NCI-H748 treated with DMSO at 0.1 percent for 48 hours (cell line): ENCODE data around the gene TET2.

Experiments
- DNase-seq: peaks from one replicate; lab custom pipeline; 2025; lab: John Stamatoyannopoulos, UW

Gene TET2

DNA sequence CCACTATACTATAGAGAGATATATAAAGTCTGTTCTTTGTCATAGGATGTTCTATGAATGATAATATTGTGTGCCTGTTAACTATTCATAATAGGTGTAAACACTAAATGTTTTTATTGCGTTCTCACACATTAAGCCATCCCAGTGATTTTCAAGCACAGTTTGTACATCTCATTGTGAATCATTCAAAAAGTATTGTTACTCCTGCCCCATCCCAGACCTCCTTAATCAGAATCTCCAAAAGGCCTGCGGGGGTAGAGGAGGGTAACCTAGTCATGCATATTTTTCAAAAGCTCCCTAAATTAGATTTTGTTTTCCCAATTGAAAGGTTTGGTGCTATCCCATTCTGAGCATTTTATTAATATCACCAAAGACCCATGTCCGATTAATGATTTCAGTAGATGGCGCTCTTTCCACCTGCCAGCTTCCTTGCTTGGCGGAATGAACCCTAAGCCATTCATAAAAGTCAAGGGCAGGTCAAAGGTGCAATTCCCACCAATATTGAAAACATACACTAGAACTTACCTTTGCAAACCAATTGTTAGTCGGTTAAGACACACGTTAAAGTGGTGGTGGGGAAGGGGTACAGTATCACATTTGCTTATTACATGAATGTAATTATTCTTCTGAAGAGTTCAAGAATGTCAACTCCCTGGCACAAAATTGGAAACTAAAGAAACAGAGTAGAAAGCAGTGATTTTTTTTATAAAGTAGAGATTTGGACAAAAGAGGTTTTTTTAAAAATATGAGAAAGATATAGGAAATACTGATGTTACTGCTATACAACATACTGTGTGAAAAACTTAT is 5.8 kb upstream of the TET2 start:
- no peak for DNase-seq

DNA sequence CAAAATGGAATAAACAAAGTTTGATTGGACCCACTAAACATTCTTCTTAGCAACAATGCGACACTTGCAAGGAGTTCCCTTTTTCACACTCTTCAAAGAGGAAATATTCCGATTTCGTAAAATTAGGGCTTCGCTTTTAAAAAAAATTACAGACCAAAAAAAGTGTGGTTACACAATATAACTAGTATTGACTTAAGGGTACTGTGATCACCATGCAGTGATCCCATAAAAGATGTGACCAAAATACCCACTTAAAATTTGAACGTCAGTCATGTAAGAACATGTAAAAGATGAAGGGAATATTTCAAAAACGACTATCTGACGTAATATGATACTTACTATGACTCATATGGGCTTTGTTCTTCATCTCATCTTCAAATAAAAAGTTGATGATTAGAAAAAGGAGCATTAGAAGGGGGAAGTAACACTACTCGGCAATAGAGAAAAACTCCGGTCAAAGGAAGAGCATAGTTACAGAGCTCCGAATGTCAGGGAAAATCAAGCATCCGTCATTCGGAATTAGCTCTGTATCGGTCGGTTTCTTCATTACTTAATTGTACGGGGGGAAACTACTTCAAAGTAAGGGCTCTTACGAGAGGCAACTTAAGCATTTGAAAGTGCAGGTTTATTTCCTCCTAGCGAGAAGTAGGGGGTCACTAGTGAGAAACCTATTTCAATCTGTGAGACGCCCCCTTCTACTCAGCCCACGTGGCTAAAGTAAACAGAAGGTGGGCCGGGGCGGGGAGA is 1.3 kb upstream of the TET2 start:
- no peak for DNase-seq

DNA sequence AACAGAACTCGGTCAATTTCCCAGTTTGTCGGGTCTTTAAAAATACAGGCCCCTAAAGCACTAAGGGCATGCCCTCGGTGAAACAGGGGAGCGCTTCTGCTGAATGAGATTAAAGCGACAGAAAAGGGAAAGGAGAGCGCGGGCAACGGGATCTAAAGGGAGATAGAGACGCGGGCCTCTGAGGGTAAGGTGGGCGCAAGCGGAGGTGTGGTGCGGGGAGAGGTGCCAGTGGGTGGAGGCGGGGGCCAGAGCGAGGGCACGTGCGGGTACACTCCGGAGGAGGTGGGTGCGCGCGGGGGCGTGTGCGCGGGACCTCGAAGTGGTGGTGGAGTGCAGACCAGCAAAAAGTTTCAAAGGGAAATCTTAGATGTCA is 787 bp upstream of the TET2 start:
- no peak for DNase-seq

DNA sequence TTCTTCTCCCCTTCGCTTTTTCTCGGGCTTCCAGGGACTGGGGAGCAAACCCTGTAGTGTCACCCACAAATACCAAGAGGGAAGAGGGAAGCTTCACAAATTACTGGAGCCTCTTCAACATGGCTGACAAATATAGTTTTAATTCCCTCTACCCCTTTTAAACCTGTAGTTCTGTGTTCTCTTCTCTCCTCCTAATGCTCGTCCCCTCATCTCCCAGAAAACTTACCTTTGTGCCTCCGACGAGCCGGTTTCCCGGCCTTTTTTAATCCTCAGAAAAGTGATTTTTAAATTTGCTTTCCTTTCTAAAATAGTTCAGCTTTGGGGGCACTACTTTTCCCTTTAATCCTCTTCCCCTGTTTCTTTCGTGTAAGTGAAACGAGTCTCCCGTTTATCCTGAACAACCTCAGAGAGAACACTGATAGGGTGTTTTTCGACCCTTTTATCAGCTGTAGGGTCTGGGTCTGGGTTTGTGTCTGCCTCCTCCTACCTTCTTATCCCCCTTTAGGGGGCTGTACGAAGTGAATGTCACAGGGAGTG is 408 bp downstream of the TET2 start:
- no peak for DNase-seq

DNA sequence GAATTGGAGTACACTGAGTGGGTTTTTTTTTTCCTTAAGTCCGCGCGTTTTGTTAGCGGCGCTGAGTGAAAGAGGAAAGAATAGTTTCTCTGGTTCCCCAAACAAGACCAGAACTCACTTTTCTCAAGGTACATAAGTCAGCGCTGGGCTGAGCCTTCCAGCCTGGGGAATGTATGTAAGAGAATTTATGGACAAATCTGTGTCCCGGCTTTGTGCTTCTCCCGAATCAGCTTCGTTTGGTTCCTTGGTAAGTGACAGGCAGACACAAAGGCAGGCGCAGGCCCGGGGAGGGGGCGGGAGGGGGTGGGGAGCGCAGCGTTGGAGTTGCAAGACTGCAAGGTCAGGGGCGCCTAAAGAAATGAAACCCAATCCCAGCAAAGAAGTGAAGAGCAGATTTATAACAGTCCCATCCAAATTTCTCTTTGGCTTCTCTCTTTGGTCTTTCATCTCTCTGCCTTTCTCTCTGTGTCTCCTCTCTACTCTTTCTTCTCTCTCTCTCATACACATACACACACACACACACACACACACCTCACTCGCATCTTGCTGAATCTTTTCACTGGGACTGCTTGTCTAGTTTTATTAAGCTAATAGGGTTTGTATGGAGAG is 981 bp downstream of the TET2 start:
- DNase-seq = no peak

DNA sequence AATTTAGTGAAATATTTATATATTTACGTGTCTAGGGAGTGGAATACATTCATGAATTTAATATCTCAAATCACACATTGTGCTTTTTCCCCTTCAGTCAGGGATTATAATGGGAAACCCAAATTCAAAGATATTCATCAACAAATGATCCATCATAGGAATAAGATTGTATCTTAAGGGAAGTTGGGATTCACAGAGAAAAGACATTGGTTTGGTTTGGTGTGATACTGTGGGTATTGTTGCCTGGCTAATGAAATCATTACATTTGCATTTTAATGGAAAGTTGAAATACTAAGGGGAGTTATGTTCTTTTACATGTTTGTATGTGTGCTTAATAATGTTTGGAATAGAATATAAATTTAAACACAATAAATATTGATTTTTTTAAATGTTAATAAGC is 1.7 kb downstream of the TET2 start:
- DNase-seq = no peak

DNA sequence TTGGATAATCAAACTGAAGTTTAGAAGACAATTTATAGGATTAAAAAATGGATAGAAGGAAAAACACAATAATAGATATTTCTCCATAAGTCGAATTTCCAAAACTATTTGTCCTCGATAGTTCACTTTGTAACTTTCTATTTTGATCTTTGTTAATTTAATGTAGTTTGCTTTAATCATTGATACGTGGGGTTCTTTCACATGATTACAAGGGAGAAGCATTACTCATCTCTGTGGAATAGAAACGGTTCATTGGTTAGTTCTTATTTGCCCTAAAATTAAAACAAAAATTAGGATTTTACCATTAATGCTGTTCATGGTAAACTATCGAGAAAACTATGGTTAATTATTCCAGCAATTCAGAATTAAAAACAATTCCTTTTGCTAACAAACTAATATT is 2.1 kb downstream of the TET2 start:
- DNase-seq = no peak

DNA sequence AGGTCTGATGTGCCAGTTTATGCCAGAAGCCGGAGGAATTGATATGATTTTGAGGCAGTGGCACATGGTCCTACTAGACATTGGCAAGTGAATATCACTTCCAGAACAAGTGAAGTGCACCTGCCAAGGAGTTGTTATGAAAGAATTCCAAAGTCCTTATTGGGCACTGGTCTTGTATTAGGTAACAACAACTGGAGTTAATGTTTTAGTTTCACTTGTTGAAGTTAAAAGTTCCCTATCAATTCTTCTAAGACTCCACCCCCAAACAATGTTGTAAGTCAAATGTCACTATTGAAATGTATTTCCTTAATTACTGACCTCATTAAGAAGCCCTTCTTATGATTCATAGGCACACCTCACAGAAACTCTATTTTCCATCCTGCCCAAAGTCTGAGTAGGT is 3.1 kb downstream of the TET2 start:
- DNase-seq = no peak

DNA sequence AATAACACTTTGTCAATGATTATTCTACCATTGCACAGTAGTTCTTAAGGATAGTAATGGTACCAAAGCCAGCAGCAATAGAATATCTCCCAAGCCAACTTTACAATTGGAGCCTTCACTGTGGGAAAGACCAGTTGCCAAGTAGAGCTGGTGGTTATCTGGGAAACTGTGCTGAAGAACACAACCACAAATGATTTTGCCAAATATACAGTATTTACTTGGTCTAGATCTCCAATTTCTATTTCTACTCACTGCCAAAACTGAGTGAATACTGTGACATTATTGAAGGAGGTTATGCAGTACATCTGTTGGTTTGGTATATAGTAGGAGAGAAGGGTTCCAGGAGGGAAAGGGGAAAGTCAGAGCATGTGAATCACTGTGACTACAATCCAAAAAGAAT is 3.8 kb downstream of the TET2 start:
- no peak for DNase-seq

DNA sequence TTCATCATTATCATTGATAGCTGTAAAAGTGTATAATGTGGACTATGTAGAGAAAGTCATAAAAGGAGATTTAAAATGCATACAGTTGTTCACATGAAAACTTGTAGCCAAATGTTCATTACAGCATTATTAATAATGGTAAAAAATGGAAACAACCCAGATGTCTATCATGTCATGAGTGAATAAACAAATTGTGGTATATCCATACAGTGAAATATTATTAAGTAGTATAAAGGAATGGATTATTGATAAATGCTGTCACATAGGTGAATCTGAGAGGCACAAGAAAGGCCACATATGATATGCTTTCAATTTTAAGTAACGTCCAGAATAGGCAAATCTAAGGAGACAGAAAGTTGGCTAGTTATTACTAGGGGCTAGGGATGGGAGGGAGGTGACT is 7.1 kb downstream of the TET2 start:
- DNase-seq = no peak

DNA sequence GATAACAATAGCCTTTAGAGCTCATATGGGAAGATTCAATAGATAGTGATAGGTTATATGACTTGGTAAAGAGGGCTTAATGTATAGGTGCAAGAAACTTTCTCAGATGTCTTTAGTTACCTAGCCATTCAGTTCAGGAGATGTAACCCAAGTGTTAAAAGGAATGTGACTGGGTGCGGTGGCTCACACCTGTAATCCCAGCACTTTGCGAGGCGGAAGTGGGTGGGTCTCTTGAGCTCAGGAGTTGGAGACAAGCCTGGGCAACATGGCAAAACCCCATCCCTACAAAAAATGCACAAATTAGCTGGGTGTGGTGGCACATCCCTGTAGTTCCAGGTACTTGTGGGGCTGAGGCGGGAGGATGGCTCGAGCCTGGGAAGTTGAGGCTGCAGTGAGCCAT is 7.9 kb downstream of the TET2 start:
- no peak for DNase-seq

DNA sequence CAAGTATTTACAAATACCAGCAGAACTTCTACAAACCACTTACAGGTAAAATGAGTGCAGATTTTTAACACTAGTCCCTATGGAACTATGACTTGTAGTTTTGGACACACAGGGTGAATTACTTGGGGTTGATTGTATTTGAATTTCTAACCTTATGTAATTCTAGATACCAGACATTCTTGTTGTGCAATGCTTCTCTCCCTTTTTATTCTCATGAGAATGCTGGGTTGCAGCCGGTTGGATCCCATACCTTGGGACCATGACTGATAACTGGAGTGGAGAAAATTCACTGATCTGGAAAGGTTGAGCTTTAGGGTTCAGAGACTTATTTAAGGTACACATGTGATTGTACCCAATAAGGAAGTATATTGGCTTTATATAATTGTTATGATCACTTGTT is 8.8 kb downstream of the TET2 start:
- no peak for DNase-seq

DNA sequence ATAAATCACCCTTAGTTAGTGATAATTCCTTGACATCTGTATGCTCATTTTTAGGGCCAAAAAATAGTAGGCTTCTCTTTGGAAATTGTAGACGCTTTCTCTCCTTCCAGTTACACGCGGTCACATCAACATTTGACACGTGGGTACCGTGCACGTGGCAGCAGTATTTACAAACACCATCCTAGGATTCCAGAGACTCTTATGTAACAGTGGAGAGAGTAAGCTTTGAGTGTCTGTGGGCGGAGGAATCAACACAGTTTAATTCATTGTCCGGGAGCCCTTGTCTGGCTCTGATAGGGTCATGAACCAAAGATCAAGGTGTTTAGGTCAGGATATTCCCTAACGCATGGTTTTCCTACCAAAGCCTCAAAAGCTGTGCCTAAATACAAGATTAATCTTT is 12.2 kb downstream of the TET2 start:
- no peak for DNase-seq

DNA sequence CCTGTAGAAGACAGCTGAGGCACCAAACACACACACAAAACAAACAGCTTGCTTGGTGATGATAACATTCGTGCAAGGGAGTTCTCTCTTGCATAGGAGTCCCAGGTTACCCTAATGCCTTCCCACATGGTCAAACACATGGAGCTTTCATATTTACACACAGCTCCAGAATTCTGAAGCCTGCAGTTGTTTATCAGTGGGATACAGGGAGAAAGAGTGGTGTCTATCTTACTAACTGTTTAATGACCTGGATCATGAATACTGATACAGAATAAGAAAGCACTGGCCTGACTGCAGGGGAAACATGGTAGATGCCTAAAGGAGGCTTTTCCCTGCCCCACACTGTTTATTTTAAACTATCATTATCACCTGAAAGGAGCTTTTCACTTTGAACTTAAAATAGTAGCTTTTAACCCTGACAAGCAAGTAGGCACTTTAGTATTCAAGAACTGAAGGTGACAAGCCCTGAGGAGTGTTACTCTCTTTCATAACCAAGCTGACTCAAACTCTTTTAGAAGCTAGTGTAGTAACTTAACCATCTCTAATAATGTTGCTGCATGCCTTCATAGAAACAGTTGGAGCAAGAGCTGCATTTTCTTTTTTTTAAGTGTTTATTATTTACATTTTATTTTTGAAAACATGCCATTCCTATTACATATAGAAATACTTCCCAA is 15.6 kb downstream of the TET2 start:
- no peak for DNase-seq

DNA sequence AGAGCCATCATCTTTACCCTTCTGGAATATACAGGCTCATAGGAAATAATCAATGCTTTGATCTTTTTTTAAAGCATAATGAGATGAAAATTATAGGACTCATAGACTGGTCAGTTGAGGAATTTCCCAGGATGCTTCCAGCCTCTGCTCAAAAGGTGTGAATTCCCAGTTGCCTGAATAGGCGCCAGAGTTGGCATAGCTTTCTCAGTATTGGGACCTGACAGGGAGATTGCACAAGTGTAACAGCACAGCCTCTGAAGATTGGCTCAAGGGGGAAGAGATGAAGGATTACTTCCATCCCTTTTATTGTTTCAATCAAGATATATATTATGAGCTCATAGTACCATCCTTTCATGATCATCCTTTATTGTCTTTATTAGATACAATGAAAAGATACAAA is 17.9 kb downstream of the TET2 start:
- DNase-seq = no peak

DNA sequence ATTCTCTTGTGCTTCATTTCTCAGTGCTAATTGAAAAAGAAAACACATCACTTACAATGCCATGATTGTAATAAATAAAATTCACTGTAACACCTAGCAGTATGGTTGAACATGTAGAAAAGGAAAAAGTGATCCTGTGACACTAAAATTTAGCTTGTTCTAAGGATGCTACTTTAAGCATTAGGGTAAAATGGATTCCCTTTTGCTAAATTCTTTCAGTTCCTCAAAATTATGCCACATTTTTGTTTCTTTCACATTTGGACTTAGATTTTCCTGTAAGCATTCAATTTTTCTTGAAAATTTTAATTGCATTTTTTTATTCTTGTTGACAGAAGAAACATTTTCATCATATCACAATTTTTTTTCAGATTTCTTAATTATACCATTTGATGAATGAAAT is 19.4 kb downstream of the TET2 start:
- DNase-seq = no peak

DNA sequence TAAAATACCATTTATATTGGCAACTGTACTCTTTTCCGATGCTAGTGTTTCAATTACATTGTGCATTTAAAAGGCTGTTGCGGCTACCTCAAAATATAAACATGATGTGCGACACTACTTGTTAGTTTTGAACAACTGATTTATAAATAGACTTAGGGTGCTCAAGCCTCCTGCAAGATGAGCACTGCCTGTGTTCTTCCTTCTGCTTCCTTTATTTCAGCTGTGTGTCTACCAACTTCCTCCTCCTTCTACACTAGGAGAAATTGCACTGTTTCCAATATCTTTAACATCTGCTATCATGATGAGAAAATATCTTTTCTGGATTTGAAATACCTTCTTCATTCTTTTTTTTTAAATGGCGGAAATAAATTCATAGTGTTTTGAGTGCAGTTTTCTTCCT is 24.0 kb downstream of the TET2 start:
- no peak for DNase-seq

DNA sequence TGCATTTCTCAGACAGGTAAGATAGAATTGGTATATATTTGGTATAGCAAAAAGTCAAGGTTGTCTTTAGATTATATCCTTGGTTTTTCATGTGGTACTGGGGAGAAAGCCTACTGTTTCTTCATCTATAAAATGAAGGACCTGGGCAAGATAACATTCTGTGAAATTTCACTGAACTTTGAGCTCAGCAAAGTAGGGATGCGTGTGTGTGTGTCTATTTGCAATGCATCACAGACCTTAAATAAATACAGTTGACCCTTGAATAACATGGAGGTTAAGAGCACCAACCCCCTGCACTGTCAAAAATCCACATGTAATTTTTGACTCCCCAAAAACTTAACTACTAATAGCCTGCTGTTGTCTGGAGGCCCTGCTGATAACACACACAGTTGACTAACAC is 25.2 kb downstream of the TET2 start:
- DNase-seq = no peak

DNA sequence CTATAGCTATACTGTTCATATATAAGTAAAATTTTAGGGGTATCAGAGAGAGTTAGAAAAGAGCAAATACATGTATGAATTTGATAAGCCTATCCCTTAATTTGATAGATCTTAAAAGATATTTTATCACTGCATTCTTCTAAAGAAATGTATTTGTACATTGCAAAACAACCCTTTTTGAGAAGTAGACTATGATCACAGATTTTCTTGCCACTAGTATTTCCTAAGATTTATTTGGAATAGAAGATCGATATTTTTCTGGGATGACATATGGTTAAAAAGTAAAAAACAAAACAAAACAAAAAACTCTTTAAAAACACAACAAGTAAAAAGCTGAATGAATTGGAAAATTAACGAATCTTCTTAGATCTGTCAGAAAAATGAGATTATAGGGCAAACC is 27.4 kb downstream of the TET2 start:
- DNase-seq = no peak

DNA sequence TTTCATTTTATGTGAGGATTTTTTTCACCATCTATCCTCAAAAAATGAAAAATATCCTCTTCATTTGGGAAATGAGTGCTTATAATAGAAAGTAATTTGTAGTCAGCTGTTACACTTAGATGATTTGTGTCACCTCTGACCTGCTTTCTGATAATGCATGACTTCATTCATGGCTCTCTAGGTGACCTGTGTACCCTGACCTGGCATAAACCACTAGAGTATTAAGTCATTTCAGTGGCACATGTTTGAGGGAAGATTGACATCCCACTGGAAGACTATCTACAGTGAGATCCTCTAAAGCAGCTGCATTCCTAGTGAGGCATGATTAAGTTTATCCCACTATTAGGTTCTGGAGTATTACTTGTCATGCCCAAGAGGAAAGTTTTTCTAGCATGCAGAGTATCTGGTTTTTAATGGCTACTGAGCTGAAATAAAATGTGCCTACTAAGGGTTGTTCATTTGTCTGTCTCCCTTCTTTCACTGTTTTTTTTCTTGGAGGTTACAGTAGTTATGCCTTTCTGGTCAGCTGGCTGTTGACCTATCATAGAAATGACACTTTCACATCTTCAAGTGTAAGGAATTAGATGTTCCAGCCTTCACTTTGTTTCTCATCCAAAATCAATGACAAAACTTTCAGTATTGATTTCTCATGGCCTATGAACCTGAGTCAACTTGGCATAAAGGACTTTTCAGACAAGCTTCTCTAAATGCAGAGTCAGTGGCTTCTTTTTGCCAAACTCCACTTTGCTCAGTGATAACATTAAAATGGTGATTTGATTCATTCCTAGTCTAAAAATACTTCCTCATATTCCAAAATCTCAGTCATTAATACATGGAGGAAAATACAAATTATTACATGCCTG is 33.1 kb downstream of the TET2 start:
- DNase-seq = no peak

DNA sequence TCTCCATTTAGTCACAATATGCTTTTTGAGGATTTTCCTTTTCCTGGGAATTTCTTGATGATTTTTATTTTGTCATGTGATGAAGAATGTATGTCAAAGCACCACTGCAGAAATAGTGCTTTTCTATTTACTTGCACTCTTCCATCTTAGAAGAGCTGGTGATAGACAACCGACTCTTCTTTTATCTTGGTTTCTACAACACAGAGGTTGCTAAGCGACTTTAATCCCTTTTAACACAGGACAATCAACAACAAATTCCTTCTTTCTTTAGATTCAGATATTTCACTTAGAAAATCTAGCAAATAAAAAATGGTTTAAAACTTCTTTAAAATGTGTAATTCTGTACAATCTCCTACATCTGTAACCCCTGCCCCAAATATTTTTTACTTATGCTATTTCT is 34.6 kb downstream of the TET2 start:
- DNase-seq = no peak

DNA sequence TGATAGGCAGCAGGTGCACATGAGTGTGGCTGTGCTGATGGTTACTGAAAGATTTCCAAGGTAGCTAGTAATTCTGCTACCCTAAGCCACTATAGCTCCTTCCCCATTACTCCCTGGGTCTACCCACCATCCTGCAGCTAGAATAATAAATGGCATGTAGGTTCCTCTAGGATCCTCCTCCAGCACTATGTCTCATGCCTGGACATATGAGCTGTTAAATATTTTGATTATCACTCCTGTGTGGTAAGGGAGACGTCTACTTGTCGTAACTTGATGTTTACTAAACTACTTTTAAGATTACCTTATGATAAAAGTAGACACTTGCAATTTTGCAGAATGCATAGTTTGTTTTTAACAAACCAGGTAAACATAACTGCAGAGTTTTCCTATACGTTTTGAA is 35.5 kb downstream of the TET2 start:
- DNase-seq = no peak
